GM04503 (cell line): ENCODE measurements around the gene TMEM14C.
"Not testable (repeated sequence)": the region's sequence is repeated elsewhere in the genome, so short reads cannot be mapped to it uniquely, and the experiment has no call there.

Experiments
- DNase-seq: peaks from one replicate; pipeline ENCODE4 v3.0.0-alpha.2; 2012; ENCODE audit warnings: low read depth

TMEM14C gene

DNA sequence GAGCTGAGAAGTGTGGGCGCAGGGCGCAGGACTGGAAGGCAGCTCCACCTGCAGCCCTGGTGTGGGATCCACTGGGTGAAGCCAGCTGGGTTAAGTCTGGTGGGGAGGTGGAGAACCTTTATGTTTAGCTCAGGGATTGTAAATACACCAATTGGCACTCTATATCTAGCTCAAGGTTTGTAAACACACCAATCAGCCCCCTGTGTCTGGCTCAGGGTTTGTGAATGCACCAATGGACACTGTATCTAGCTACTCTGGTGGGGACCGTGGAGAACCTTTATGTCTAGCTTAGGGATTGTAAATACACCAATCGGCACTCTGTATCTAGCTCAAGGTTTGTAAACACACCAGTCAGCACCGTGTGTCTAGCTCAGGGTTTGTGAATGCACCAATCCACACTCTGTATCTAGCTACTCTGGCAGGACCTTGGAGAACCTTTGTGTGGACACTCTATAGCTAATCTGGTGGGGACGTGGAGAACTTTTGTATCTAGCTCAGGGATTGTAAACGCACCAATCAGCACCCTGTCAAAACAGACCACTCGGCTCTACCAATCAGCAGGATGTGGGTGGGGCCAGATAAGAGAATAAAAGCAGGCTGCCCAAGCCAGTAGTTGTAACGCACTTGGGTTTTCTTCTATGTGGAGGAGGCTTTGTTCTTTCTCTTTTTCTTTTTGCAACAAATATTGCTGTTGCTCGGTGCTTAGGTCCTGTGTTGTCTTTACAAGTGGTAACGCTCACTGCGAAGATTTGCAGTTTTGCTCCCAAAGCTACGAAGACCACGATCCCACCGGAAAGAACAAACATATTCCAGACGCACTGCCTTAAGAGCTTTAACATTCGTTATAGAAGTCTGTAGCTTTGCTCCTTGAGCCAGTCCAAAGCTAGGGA, 1.7 kb upstream of the TMEM14C start:
- not testable (repeated sequence) for DNase-seq

DNA sequence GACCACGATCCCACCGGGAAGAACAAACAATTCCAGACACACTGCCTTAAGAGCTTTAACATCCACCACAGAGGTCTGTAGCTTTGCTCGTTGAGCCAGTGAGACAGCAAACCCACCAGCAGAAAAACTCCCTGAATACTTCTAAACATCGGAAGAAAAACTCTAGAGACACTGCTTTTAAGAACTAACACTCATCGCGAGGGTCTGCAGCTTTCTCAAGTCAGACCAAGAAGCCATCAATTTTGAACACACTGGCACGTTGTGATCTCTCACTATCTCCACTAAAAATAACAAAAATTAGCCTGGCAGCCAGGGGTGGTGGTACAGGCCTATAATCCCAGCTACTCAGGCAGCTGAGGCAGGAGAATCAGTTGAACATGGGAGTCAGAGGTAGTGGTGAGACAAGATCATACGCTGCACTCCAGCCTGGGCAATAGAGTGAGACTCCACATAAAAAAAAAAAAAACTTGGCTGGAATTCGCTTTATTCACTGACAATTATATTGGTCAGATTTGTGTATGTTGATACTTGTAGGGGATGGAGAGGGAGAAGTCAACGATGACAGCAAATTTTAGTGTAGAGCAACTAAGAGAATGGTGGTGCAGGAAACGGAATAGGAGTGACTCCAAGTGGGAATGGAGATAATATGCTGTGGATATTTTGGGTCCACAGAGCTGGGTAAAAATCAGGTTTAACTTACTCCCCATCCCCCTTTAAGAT, 860 bp upstream of the TMEM14C start:
- DNase-seq = no peak

DNA sequence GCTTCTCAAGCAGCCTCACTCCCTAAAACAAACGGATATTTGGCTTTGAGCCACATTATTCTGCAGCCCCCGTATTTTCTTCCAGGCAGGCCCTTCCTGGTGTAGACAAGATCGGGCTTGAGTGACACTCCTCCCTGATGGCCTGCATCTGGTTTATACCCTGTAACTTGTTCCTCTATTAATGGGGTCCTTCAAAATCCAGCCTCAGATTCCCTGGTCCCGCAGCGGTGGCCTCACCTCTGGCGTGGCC, 375 bp upstream of the TMEM14C start:
- DNase-seq = no peak

DNA sequence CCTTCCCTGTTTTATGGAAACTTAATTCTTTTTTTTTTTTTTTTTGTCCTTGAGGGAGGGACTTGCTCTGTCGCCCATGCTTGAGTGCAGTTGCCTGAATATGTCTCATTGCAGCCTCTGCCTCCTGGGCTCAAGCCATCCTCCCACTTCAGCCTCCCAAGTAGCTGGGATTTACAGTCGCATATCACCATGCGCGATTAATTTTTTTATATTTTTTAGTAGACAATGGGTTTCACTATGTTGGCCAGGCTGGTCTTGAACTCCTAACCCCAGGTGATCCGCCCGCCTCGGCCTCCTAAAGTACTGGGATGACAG, 654 bp downstream of the TMEM14C start:
- DNase-seq = no peak

DNA sequence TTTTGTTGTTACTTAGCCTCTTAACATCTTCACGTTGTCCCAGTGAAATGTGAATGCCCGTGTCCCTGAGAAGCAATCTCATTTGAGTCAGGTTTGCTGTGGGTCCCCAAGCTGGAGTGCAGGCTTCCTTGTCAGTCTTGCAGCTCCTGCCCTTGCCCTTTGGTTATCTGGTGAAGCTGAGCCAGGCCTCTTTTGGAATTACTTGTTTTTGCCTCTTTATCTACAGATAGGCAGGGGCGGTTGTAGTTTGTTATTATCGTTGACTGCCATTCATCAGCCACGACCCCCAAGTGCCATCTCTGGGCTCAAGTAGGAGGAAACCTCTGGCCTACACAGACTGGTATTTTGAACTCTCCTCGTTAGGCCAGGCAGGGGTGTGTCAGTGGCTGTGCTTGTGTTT, 2.2 kb downstream of the TMEM14C start:
- no peak for DNase-seq

DNA sequence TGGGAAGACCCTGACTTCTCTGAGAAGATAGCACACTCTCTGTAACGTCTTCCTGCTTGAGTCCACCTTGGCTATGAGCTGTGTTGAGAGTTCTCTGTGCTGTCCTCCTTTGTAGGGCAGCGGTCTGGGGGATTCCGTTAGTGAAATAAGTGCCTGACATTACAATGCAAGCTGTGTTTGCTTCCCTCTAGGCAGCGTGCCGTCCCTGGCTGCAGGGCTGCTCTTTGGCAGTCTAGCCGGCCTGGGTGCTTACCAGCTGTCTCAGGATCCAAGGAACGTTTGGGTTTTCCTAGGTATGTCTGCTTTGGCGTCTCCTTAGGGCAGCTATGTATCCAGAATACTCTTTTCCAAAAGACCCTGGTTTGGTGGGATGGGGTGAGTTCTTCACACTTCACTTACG, 2.8 kb downstream of the TMEM14C start:
- no peak for DNase-seq

DNA sequence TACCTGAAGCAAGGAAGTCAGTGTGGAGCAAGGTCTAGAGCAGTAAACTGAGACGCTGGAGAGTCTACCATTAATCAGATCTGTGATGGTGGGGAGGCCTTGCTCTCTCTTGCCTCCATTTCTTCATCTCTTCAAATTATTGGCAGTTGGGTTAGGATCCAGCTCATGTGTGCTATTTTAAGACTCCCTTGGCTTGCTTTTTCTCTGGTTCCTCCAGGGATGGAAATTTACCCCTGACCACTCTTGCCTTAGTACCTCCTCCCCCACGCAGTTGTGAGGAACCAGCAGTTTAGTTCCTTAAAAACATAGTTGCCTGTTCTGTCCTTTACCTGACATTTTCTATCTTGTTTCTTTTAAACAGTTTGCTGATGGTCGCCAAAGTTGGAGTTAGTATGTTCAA, 7.4 kb downstream of the TMEM14C start:
- DNase-seq = no peak

DNA sequence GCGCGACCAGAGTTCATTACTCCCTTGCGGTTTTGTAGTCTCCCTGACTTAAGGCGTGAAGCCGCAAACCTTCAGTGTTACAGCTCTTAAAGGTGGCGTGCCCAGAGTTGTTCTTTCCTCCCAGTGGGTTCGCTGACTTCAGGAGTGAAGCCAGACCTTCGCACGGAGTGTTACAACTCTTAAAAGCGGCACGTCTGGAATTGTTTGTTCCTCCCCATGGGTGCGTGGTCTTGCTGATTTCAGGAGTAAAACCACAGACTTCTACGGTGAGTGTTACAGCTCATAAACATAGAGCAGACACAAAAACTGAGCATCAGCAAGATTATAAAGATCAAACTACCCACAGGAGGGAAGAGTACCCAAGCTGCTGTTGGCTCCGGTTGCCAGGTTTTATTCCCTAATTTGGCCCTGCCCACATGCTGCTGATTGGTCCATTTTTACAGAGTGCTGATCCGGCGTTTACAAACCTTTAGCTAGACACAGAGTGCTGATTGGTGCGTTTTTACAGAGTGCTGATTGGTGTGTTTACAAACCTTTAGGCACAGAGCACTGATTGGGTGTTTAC, 10.4 kb downstream of the TMEM14C start:
- no peak for DNase-seq

DNA sequence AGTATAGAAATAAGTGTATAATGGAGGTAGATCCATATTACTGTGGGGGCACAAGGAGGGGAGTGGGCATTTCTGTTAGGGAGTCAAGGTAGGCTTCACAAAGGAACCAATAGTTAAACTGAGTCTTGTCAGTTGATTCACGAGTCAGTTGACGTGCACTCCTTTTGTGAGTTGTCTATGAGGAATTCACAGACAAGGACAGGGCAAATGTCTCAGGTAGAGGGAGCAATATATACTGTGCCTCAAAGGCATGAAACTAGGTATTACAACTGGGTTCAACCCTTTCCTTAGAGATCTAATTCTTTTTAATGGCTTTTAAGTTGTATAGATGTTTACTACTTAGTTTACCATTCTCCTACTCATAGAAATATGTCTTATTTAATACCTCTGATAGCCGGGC, 11.0 kb downstream of the TMEM14C start:
- DNase-seq = no peak

DNA sequence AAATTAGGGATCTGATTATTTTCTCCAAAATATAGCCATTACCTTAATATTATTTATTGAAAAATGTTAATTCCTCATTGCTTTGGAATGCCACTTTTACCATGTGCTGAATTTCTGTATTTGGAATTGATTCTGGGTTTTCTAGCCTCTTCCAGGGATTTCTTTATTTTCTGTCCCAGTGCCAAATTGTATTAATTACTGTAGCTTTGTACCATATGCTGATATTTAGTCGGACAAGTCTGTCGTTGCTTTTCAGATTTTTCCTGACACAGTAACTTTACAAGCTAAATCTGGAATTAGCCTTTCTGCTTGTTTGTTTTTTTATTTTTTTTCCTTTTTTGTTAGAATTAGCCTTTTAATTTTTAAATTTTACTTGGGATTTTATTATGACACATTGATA, 13.9 kb downstream of the TMEM14C start:
- no peak for DNase-seq

DNA sequence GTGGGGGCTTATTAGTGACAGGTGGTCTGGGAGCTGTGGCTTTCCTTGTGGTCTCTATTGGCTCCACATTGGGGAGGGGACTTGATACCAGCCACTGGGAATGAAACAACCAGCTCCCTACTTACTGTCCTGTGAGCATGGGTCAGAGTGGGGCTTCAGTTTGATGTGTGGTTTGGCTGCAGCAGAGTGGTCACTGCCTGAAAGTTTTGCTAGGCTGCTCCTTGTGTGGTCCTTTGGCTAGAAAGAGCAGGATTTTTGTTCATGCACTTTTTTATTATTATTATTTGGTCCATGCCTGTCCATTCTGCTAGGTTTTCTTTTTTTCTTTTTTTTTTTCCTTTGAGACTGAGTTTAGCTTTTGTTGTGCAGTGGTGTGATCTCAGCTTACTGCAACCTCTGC, 17.2 kb downstream of the TMEM14C start:
- DNase-seq = no peak

DNA sequence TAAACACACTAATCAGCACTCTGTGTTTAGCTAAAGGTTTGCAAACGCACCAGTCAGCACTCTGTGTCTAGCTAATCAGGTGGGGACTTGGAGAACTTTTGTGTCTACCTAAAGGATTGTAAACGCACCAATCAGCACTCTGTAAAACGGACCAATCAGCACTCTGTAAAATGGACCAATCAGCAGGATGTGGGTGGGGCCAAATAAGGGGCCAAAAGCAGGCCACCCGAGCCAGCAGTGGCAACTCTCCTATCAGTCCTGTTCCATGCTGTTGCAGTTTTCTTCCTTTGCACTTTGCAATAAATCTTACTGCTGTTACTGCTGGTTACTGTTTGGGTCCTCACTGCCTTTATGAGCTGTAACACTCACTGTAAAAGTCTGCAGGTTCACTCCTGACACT, 18.8 kb downstream of the TMEM14C start:
- not testable (repeated sequence) for DNase-seq

DNA sequence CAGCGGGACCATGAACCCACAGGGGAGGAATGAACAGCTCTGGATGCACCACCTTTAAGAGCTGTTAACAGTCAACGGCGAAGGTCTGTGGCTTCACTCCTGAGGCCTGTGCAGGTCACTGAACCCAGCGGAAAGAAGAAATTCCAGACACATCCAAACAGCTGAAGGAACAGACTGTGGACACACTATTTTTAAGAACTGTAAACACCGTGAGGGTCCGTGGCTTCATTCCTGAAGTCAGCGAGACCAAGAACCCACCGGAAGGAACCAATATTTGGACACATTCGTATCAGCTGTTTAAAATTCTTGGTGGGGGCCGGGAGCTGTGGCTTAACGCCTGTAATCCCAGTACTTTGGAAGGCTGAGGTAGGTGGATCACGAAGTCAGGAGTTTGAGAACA, 19.4 kb downstream of the TMEM14C start:
- DNase-seq = no peak

DNA sequence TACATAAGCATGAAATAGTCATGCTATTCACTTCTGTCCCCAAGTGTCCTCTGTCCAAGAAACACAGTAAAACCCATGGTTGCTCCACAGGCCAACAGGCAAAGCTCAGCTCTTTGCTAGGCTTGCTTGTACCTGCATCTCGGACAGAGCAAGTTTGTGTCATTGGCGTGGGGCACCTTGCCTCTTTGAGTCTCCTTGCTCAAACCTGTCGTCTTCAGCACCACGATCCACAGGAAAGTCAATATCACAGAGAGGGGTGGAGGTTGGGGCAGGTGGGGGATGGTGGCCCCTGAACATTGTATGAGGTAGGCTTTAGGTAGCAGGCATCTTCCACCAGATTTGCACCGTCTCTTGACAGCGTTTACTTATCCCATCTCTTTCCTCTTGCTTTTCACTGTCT, 20.6 kb downstream of the TMEM14C start:
- DNase-seq = no peak

DNA sequence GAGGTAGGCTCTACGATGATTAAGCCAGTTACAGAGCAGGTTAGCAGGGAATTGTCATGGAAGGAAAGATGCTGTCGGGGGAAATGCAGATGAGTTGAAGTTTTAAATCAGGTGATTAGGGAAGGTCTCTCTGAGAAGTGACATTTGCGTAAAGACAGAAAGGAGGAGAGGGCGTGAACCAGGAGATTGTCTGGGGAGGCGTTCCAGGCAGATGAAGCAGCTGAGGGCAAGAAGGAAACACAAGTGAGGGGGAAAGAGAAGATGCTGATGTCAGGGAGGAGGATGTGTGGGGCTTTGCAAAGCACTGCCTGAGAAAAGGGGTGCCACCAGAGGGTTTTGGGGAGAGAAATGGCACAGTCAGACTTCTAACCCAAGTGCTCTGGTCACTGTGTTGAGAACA, 22.2 kb downstream of the TMEM14C start:
- no peak for DNase-seq

DNA sequence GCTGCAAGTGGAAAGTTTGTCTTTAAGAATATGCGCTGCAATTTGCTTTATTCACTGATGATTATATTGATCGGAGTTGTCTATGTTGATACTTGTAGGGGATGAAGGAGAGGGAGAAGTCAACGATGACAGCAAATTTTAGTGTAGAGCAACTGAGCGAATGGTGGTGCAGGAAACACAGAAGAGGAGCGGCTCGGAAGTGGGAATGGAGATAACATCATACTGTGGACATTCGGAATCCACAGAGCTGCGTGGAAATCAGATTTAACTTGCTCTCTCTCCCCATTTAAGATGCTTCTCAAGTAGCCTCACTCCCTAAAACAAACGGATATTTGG, 24.0 kb downstream of the TMEM14C start:
- no peak for DNase-seq

DNA sequence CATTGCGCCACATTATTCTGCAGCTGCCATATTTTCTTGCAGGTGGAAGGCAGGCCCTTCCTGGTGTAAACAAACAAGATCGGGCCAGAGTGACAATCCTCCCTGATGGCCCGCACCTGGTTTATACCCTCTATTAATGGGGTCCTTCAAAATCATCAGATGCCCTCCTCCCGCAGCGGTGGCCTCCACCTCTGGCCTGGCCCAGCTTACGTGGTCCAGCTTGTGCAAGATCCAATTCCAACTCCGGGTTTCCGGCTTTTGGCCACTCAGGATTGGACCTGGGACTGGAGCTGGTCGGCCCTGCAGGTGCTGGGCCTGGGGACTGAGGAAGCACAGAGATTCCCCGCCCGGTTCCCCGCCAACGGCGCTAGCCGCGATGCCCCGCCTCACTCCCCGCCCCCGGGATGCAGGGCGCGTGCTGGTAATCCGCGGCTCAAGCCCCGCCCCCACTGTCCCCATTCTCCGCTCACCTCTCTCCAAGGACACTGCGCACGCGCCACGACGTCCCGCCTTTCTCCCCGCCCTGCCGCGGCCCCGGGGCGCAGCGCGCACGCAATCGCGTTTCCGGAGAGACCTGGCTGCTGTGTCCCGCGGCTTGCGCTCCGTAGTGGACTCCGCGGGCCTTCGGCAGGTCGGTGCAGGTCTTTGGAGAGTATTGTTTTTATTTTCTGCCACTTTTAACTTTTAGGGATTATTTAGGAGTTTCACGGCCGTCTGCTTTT, 24.5 kb downstream of the TMEM14C start, which contains the start of gene TMEM14B:
Gene TMEM14B, plus strand, starts transcription at position 555 of the 722 bp plus-strand sequence. CDS start 1,441 bp downstream, outside the sequence.
- DNase-seq = peak; percentile 57

DNA sequence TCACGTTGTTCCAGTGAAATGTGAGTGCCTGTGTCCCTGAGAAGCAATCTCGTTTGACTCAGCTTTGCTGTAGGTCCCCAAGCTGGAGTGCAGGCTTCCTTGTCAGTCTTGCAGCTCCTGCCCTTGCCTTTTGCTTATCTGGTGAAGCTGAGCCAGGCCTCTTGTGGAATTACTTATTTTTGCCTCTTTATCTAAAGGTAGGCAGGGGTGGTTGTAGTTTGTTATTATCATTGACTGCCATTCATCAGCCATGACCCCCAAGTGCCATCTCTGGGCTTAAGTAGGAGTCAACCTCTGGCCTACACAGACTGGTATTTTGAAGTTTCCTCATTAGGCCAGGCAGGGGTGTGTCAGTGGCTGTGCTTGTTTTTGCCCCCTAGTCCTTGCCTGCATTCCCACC, 26.9 kb downstream of the TMEM14C start:
- no peak for DNase-seq

DNA sequence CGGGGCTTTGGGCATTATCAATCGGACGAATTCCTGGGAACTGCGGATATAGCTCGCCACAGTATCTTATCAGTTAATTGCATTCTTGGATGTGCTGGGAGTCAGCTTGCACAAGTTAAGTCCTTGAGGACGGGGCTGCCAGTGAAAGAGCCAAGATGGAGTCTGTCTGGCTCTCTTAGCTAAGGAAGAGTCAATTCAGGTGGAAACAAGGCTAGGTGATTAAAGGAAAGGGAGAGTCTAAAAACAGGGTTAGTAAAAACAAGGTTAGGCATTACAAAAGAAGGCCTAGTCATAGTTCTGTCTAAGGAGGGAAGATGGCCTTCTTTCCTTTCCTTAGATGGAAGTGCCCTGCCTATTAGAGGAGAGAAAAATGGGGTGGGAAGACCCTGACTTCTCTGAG, 27.7 kb downstream of the TMEM14C start:
- DNase-seq = not testable (repeated sequence)

DNA sequence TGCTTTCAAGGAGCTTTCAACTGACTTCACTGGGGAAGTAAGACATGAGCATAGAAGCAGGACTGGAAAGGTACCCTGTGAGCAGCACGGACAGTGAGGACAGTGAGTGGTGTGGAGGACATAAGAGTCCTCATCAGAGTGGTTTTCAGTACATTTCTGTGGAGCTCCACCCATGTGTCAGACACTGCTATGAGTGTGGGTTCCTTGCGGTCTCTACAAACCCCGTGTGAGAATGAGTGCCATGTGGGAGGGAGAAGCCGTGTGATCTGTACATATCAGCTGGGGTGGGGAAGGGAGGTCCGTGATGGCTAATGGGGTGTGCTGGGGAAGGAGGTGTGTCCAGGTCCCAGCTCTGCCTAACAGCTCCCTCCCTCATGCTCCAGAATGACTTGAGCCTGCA, 28.9 kb downstream of the TMEM14C start:
- not testable (repeated sequence) for DNase-seq

DNA sequence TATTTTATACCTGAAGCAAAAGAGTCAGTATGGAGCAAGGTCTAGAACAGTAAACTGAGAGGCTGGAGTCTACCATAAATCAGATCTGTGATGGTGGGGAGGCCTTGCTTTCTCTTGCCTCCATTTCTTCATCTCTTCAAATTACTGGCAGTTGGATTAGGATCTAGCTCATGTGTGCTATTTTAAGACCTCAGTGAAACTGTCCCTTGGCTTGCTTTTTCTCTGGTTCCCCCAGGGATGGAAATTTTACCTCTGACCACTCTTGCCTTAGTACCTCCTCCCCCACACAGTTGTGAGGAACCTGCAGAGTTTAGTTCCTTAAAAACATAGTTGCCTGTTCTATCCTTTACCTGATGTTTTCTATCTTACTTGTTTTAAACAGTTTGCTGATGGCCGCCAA, 33.2 kb downstream of the TMEM14C start:
- DNase-seq = no peak

DNA sequence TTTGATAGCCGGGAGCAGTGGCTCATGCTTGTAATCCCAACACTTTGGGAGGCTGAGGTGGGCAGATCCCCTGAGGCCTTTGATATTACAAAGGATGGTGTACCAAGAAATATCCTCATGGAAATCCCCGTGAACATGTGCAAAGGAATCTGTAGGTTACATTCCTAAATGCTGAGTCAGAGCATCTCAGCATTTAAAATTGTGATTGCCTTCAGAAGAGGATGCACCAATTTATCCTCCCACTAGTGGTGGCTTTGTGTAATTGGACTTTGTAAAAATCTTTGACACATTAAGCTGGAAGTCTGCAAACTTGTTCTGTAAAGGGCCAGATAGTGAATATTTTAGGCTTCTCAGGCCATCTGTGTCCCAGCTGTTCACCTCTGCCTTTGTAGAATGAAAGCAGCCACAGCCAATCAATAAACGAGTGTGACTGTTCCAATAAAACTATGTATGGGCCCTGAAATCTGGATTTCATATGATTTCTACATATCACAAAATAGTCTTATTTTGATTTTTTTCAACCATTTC, 36.5 kb downstream of the TMEM14C start:
- DNase-seq = peak; percentile 64

DNA sequence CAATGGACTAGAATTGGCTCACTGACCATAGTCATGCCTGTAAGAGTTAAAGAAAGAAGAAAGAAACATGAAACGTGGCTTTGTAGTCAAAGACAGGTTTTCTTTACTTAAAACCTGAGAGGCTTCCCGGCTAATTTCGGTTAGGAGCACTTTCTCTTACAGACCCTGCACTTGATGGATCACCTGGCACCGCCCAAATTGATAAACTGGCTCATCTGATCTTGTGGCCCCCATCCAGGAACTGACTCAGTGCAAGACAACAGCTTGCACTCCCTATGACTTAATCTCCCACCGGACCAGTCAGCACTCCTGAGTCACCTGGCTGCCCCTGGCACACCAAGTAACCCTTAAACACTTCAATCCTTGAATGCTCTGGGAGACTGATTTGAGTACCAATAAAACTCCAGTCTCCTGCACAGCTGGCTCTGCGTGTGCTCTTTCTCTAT, 37.0 kb downstream of the TMEM14C start:
- peak; percentile 28 for DNase-seq
